Gastrocnemius medialis (tissue), 4 donors: ENCODE measurements around the gene IRF2.
"Not testable (repeated sequence)": the region's sequence is repeated elsewhere in the genome, so short reads cannot be mapped to it uniquely, and the experiment has no call there.

Experiments
- CTCF ChIP-seq, 5 experiments: fragments of 450-650 bp in 3 of 5; fragments of 200-600 bp in 2 of 5; sonication (generic) in 2 of 5; IDR thresholded peaks in 4 of 5; conservative IDR thresholded peaks in 1 of 5; 1 replicate in 4 of 5; 2 replicates in 1 of 5; pipeline ENCODE4 v1.5.1; 2016 to 2019; ENCODE audit warnings: antibody characterized with exemption in 5 of 5, mild to moderate bottlenecking in 3 of 5, moderate library complexity in 3 of 5
- POLR2A ChIP-seq, 2 donors: fragments of 450-650 bp; IDR thresholded peaks; one replicate each; pipeline ENCODE4 v1.6.1; 2017; ENCODE audit warnings: antibody characterized with exemption in 2 of 2, mild to moderate bottlenecking in 2 of 2, moderate library complexity in 2 of 2

GRCh38 chr4:184375623-184376022, 98.7 kb downstream of the IRF2 start:
- not testable (repeated sequence) for TF ChIP-seq CTCF (IDR thresholded peaks at IDR 0.05 in 4 of 5, conservative IDR thresholded peaks at IDR 0.05 in 1 of 5); POLR2A (IDR thresholded peaks at IDR 0.05)
